Measurements from ENCODE around the gene KMT2D. TPM values are rescaled to one million over a fixed set of nuclear protein-coding genes. Genes with fewer than 3 reads are reported as not detected.

KMT2D gene
- total RNA-seq, 4 donors from 2014 or later, result 29.4 to 67.9 (median 47.9) TPM

- Histone ChIP-seq H3K27ac (no peak overlapping the region), H3K9me3 (no peaks in the 10 kb centered on the region), H3K27me3 (no peaks in the 10 kb centered on the region), H3K36me3 (peaks cover 54 to 96% (median 71%) of the 10 kb centered on the region in 3 donors), H3K4me1 (peaks cover 0 to 5% (median 1%) of the 10 kb centered on the region in 3 donors), H3K4me3 (no peak overlapping the region)
- intact Hi-C loops (cut with DNase I), result no loop called here
- 70 to 82% methylated on average over 4 to 11 of the region's 12 CpGs for WGBS, 2 donors
- no peak for DNase-seq
- TF ChIP-seq CTCF (IDR thresholded peaks at IDR 0.05), result no peak
- no peak for TF ChIP-seq POLR2A (IDR thresholded peaks at IDR 0.05)
Measured at GRCh38 chr12:49024543-49024942, 36.1 kb downstream of the KMT2D start.

GRCh38 chr12:49023812-49024211 is 36.8 kb downstream of the KMT2D start:
- H3K4me1 ChIP-seq, result peaks cover 0 to 11% (median 8%) of the 10 kb centered on the region in 3 donors
- H3K4me3 ChIP-seq, result no peak overlapping the region
- no peak for TF ChIP-seq POLR2A (IDR thresholded peaks at IDR 0.05)
- no peak for TF ChIP-seq CTCF (IDR thresholded peaks at IDR 0.05)
- intact Hi-C loops (cut with DNase I), result no loop called here
- no peak overlapping the region for H3K27ac ChIP-seq
- no peak for DNase-seq
- no peaks in the 10 kb centered on the region for H3K9me3 ChIP-seq
- peaks cover 48 to 89% (median 64%) of the 10 kb centered on the region in 3 donors for H3K36me3 ChIP-seq
- no peaks in the 10 kb centered on the region for H3K27me3 ChIP-seq
- WGBS, 2 donors, result 94 to 100% methylated on average over 1 to 2 of the region's 2 CpGs

- Histone ChIP-seq H3K27ac (no peak overlapping the region), H3K27me3 (no peaks in the 10 kb centered on the region), H3K36me3 (peaks cover 37 to 77% (median 53%) of the 10 kb centered on the region in 3 donors), H3K4me3 (no peak overlapping the region), H3K4me1 (peaks cover 3 to 15% (median 11%) of the 10 kb centered on the region in 3 donors), H3K9me3 (no peaks in the 10 kb centered on the region)
- TF ChIP-seq POLR2A (IDR thresholded peaks at IDR 0.05) (no peak), CTCF (IDR thresholded peaks at IDR 0.05) (no peak)
- intact Hi-C loops (cut with DNase I), result no loop called here
- DNase-seq, result no peak
- WGBS, 2 donors, result 79 to 80% methylated on average over 11 to 14 of the region's 15 CpGs
Measured at GRCh38 chr12:49022558-49023178, 37.9 kb downstream of the KMT2D start.

GRCh38 chr12:49021292-49021915 is 39.2 kb downstream of the KMT2D start:
- no peak for TF ChIP-seq POLR2A (IDR thresholded peaks at IDR 0.05)
- TF ChIP-seq CTCF (IDR thresholded peaks at IDR 0.05), result no peak
- intact Hi-C loops (cut with DNase I), result no loop called here
- H3K36me3 ChIP-seq, result peaks cover 29 to 64% (median 41%) of the 10 kb centered on the region in 3 donors
- 72 to 76% methylated on average over 6 to 8 of the region's 11 CpGs for WGBS, 2 donors
- H3K4me3 ChIP-seq, result no peak overlapping the region
- H3K27me3 ChIP-seq, result no peaks in the 10 kb centered on the region
- no peak overlapping the region for H3K27ac ChIP-seq
- DNase-seq, result no peak
- peaks cover 8 to 28% (median 16%) of the 10 kb centered on the region in 3 donors for H3K4me1 ChIP-seq
- no peaks in the 10 kb centered on the region for H3K9me3 ChIP-seq

GRCh38 chr12:49020441-49020840 is 40.2 kb downstream of the KMT2D start:
- 67 to 81% methylated on average over 2 to 5 of the region's 6 CpGs for WGBS, 2 donors
- H3K27ac ChIP-seq, result peak overlapping the region in 1 of 4 donors; percentile 94
- no peak for DNase-seq
- H3K27me3 ChIP-seq, result no peaks in the 10 kb centered on the region
- no peaks in the 10 kb centered on the region for H3K9me3 ChIP-seq
- intact Hi-C loops (cut with DNase I), result no loop called here
- H3K4me3 ChIP-seq, result no peak overlapping the region
- peaks cover 8 to 28% (median 16%) of the 10 kb centered on the region in 3 donors for H3K4me1 ChIP-seq
- H3K36me3 ChIP-seq, result peaks cover 22 to 55% (median 33%) of the 10 kb centered on the region in 3 donors
- TF ChIP-seq CTCF (IDR thresholded peaks at IDR 0.05) (no peak), POLR2A (IDR thresholded peaks at IDR 0.05) (no peak)
